Fibroblast of skin of back (primary cell): ENCODE results near the gene TBC1D19.

Experiments used
- DNase-seq: peaks from one replicate; pipeline ENCODE4 v3.0.0-alpha.2; 2013

TBC1D19 gene

DNA sequence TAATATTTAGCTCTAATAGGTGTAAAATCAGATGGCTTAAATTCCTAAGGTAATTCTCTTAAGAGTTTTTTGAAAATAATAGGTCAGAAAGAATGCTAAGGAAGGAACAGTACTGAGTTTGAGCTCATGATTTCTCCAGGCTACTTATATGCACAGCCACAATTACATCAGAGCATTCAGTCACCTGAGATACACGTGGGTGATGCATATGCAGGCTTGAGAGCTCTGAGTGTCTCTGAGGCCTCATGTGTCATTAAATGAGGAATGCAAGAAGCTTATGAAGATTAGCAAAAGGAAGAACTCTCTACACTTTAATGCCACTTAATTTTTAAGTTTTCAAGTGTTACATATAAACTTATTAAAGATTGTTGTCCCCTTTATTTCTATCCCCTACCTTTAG, 152.7 kb downstream of the TBC1D19 start:
- no peak for DNase-seq

- no peak for DNase-seq
Measured at GRCh38 chr4:26737385-26737784, 153.5 kb downstream of the TBC1D19 start.

DNA sequence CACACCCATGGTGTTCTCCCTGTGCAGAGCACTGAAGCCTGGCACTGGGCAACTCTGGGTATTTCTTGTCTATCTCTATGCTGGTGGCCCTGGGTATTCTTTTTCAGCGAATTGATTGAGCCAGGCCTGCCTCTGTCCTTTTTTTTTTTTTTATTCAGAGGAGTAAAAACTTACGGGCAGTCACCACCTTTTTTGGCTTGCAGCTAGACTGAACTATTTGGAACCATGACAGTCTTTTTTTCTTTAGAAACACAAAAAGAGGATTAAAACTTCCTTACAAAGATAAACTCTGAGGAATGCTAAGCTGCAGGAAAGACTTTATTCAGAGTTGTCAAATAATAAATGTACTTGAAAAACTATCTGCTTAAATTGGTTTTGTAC, 157.6 kb downstream of the TBC1D19 start:
- DNase-seq = no peak

GRCh38 chr4:26746802-26747213, 162.9 kb downstream of the TBC1D19 start:
- DNase-seq = no peak

- DNase-seq = no peak
Measured at GRCh38 chr4:26748811-26749210, 164.9 kb downstream of the TBC1D19 start.

- DNase-seq = no peak
Measured at GRCh38 chr4:26749867-26750266, 166.0 kb downstream of the TBC1D19 start.

GRCh38 chr4:26751004-26751403, 167.1 kb downstream of the TBC1D19 start:
- no peak for DNase-seq

- DNase-seq = no peak
Measured at GRCh38 chr4:26751838-26752237, 168.0 kb downstream of the TBC1D19 start.

- no peak for DNase-seq
Measured at GRCh38 chr4:26753187-26753586, 169.3 kb downstream of the TBC1D19 start.

DNA sequence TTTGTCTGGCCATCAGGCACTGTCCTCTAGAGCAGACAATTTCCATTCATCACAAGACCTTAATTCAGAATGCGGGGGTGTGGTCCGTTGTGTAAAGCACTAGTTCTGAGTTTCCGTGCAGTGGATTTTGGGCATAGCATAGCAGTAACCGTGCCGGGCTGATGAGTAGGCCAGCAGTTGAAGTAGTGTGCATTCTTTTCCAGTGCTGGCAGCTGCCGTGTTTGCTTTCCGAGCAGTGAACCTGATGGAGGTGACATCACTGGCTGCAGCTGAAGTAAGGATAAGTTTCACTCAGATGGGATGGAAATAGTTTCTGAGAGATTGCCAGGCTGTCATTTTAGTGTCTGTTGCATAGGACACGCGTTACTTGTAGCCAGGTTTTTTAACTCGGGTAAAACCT, 169.7 kb downstream of the TBC1D19 start:
- no peak for DNase-seq

DNA sequence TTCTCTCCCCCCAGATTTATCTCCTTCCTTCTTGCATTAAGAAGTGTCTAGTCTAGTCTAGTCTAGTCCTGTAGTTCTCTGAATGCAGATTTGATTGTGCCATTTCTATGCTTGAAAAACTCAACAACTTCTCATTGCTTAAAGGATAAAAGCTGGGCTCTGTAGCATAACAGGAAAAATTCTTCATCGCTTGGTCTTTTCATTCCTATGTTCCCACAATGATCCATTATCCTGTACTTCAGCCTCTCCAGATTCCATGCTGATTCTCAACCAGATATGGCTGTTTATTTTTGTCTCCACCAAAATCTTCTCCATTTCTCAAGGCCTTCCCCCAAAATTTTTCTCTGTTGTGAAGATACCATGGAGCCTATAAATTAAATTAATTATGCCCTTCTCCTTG, 173.9 kb downstream of the TBC1D19 start:
- no peak for DNase-seq

GRCh38 chr4:26758899-26759298, 175.0 kb downstream of the TBC1D19 start:
- no peak for DNase-seq

- DNase-seq = no peak
Measured at GRCh38 chr4:26762650-26763049, 178.8 kb downstream of the TBC1D19 start.

- DNase-seq = no peak
Measured at GRCh38 chr4:26763063-26763462, 179.2 kb downstream of the TBC1D19 start.

- DNase-seq = no peak
Measured at GRCh38 chr4:26763648-26764047, 179.8 kb downstream of the TBC1D19 start.

- DNase-seq = no peak
Measured at GRCh38 chr4:26764231-26764630, 180.3 kb downstream of the TBC1D19 start.

GRCh38 chr4:26765515-26765914, 181.6 kb downstream of the TBC1D19 start:
- no peak for DNase-seq

DNA sequence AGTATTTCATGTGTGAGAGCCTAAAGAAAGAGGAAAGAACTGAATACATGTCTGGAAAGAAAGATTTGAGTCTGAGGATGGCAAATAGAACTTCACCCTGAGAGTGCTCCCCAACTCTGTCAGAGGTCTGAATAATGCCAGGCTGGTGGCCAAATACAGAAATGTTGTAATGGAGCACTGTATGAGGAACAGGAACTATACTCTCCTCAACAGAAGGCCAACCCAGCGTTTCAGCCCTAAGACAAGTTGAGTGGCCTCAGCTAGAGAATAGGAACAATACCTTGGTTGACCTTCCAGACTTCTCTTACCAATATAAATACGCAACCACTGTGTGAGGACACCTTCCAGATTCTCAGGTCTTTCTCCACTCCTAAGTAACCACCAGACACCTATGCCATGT, 182.3 kb downstream of the TBC1D19 start:
- no peak for DNase-seq

- DNase-seq = no peak
Measured at GRCh38 chr4:26772096-26772873, 188.4 kb downstream of the TBC1D19 start.

DNA sequence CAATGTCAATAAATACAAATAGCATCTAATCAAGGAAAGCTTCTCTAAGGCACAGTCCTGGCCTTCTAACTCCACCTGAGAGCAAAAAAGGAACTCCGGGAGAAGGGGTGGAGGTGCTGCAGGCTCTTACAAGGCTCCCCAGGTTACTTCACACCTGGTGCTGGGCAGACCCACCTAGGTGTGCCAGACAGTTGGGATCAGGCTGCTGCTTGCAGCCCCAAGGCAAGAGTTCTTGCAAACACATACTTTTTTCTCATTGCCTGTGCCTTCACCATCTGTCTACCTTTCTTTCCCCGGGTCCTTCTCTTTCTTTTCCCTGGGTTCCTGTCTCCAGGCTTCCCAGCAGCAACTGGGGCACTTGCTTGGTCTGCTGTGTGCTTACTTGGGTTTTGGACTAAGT, 195.3 kb downstream of the TBC1D19 start:
- DNase-seq = no peak

- peak; percentile 51 for DNase-seq
Measured at GRCh38 chr4:26779674-26780073, 195.8 kb downstream of the TBC1D19 start.

GRCh38 chr4:26780539-26780938, 196.7 kb downstream of the TBC1D19 start:
- DNase-seq = peak; percentile 61

GRCh38 chr4:26782168-26782829, 198.4 kb downstream of the TBC1D19 start:
- DNase-seq = peak; percentile 36

DNA sequence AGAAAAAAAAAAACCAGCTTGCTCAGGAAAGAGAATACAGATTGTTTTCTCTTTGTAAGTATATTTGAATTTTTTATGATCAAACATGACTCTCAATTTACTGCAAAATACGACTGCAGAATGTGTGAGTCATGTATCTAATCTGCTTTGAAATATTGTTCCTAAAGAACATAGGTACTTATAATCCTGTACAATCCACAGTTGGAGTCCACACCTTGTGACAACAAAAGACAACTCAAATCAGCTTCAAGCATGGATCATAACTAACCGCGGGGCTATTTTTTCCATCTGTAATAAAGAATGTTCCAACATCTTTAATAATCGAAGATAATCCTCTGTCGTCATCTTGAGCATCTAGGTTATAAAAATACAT, 198.9 kb downstream of the TBC1D19 start:
- no peak for DNase-seq
